GM21367 (cell line): ENCODE measurements around the gene KRTAP5-1.

ENCODE experiments used
- ATAC-seq: cut with Tn5 transposase; IDR thresholded peaks from one replicate; pipeline ENCODE4 v1.9.1; 2021; ENCODE audit not compliant: unreplicated experiment

Gene KRTAP5-1

DNA sequence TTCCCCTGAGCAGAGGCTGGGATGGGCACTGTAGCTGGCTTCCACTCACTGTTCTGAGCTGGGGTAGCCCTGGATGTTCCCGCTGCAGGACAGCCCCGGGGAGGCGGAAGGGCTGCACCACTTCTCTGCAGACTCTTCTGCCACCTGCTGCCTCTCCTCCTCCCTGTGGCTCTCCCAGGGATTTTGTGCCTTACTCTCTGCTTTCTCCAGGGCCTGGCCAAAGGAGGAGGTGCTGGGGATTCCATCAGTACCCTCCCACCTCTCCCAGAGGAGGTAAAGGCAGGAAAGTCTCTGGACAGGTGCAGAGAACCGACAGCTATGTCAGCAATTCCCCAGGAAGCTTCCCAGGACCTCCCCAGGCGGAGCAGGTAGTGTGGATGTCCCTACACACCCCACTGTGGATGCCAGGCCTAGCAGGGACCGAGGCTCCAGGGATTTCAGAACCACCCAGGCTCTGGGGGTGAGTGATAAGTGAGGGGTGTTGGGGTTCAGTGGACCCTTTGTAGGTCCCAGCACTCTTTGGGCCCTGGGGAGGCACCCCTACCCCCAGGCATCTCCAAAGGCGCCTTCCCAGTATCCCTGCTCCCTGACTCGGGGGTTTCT lies 24.3 kb downstream of the KRTAP5-1 start:
- no peak for ATAC-seq

DNA sequence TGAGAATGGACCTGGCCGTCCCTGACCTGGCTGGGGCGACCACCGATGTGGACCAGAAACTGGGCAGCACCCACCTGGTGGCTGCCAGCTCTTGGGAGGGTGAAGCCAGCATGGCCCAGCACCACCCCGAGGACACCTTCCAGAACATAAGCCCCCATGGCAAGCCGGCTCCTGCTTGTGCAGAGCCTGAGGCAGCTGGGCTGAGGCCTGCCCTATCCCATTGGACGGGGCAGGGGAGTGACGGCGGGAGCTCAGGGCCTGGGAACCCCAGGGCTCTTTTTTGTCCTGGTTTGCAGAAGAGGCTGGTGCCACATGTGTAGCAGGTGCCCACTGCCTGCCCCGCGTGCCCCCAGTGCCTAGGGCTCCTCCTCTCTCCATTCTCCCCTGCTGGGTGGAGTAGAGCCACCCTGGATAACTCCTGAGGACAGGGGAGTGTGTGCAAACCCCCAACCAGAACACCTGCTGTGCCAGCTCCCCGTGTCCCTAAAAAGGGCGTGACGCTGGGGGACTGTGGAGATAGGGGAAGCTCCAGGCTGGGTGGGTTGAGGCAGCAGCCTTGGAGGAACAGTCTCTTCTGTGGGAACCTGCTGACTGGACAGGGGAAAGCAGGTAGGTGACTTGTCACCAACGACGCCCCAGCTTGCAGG lies 25.0 kb downstream of the KRTAP5-1 start:
- ATAC-seq, result no peak

DNA sequence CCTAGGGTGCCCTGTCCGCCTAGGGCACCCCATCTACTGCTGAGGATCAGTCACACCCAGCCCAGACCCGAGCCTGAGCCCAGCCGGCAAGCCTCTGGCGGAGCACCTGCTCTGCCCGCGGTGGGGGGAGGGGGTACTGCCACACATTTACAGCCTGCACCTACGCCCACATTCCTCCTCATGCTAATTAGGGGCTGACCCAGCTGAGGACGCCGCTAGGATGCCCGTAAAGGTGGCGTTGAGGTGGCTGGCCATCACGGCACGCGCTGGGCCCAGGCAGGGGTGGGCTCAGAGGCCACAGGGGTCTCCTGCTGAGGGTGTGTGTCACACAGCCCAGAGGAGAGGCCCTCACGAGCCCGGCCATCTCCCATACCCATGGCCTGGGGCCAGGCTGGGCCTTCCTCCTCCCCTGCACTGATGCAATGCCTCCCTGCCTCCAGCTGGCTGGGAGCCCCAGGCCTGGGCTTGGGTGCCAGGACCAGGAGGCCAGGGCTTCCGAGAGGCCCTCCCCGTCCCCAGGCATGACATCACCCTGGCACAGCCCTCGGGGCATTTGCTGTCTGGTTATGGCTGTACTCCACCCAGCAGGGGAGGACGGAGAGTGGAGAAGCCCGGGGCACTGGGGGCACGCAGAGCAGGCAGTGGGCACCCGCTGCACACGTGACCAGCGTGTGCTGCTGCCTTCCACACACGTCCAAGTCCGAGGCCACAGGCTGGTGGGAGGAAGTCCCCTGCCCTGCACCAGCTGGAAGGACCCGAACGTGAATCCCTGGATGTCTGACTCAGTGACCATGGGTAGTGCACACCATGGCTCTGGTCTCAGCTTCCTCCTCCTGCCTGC lies 25.8 kb downstream of the KRTAP5-1 start:
- ATAC-seq, result no peak

DNA sequence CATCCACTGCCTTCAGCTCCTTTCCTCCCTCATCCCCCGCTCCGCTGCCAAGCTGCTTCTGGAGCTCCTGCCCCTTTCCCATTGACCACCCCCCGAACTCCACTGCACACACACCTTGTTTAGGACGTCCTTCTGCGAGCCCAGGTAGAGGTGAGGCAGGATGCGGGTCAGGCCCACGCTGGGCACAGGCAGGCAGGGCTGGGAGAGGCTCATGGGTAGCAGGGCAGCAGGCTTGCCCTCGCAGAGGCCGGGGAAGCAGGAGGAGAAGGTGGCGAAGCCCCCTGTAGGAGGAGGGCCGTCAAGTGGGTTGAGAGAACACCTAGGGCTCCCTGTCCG lies 26.3 kb downstream of the KRTAP5-1 start:
- ATAC-seq, result no peak

DNA sequence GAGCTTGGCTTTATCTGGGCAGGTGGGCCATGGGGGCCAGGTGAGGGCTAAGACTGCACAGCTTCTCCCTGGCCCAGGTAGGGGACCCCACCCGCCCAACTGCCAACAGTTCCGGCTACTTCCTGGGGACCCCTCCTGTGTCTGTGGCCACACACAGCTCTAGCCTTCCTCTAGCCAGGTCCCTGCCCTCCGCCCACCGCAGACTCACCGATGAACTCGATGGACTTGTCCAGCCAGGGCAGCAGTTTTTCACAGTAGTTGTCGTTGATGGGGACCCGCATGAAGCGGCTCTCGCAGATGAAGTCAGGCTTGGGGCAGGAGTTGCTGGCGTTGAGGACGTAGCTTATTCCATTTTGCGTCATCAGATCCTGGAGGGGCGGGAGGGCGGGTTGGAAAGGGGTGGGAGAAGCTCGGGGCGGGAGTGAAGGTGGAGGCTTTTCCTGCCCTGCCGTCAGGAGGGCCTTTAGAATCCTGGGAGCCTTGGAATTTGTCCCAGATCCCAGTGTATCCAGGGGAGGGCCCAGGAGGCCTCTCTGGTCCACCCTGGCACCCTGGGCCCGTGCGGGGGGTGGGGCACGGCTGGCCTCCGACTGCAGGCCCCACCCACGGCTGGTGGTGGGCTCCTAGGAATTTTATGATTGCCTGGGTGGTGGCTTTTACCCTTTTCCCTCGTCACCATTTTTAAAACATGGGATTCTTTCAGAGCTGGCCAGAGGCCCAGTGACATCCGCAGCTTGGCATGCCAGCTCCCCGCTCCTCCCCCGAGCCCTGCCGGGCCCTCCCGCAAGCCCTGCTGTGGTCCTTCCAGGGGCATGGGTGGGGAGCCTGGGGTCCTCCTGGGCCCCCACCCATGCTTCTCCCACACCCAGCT lies 26.9 kb downstream of the KRTAP5-1 start:
- no peak for ATAC-seq

DNA sequence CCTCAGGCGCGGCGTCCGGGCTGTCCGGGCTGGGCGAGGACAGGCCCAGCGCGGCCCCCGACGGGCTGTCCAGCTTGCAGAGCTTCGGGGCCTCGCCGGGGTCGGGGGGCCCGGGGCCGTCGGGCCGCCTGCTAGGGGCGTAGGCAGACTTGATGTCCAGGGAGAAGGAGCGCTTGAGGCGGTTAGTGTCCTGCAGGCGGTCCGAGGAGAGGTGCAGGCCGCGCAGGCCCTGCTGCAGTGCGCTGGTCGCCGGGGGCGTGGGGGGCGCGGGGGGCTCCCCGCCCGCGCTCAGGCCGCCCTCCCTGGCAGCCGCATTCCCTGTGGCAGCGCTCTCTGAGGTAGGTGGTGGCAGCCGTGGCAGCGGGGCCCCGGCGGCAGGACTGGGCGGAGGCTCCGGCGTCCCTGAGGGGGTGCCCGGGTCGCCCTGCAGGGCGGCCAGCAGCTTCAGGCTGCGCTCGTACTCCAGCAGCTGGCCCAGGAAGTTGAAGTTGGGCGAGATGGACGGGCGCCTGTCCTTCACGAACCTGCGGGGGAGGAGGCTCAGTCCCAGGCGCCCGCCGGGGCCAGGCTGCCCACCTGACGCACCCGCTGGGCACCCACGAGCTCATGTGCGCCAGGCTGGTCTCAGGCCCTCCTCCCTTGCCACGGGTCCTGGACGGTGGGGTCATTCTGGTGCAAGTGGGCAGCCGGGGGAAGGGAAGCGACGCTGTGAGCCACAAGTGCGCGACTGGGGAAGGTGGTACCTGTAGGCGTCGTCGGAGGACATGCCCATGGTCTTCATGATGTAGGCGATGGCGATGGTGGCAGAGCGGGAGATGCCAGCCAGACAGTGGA lies 27.8 kb downstream of the KRTAP5-1 start:
- no peak for ATAC-seq

DNA sequence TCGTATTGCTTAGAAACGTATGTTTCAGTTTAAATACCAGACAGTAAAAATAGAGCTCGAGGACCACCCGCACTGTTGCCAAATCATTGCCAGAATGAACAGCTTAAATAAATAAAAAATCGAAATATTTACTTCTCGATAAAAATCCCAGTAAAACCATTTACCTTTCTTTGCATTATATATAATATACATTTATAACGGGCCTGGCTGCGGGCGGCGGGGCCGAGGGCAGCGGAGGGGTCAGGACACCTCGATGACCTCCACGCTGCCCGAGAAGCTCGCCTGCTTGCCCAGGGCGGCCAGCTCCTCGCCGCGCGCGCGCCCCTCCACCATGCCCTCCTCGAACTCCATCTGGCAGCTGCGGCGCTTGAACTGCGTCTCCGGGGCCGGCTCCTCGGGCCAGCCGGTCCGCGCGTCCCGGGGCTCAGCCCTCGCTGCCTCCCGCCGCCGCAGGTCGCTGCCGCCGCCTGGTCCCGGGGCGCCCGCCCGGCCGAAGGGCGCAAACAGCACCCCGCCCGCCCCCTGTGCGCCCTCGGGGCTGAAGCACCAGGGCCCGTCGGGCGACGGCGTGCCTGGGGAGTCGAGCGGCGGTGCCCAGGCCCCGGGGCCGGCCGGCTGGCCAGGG lies 28.7 kb downstream of the KRTAP5-1 start:
- ATAC-seq, result no peak

DNA sequence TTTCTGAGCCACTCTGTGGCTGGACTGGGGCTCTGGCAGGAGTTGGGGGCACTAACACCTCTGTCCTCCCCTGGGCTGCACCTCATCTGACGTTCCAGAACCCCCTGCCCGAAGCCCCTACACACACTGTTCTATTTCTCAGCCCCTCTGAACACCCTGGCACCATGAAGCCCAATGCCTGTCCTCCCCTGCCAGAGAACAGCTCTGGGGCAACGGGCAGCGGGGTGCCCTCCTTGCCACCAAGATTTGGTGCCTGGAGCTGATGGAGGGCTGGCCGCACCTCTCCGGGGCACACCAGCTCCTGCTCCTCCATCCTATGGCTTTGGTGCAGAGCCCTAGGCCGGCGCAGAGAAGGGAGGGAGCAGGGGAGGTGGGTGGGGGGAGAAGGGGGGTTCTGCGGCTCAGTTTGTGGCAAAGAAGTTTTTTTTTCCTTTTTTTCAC lies 29.4 kb downstream of the KRTAP5-1 start:
- no peak for ATAC-seq

DNA sequence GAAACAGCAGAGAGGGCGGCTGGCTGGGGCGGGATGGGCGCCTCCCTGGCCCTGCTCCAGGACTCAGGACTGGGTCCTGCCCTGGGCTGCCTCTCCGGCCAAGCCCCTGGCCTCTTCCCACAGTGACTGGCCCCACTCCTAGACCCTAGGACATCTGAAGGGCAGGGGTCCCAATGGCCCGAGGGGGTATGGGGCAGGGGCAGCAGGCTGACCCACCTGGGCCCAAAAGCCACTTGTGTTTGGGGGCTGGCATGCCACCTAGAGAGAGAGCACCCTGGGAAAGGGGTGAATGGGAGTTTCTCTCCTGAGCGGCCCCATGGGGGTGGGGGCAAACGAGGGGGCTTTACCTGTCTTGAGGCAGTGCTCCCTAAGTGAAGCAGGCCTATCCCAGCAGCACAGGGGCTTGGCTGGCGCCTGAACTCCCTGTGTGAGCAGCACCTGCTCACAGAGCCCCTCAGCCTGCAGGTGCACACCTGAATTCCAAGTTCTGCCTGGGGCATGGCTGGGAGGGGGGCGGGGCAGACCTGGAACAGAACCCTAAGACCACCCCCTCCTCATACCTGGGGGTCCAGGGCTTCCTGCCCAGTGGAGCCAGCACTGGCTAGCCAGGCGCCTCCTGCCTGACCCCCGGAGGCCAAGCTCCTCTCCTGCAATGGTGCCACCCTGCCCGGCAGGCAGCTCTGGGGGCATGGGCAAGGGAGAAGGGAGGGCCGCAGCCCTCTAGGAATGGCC lies 29.9 kb downstream of the KRTAP5-1 start:
- no peak for ATAC-seq

DNA sequence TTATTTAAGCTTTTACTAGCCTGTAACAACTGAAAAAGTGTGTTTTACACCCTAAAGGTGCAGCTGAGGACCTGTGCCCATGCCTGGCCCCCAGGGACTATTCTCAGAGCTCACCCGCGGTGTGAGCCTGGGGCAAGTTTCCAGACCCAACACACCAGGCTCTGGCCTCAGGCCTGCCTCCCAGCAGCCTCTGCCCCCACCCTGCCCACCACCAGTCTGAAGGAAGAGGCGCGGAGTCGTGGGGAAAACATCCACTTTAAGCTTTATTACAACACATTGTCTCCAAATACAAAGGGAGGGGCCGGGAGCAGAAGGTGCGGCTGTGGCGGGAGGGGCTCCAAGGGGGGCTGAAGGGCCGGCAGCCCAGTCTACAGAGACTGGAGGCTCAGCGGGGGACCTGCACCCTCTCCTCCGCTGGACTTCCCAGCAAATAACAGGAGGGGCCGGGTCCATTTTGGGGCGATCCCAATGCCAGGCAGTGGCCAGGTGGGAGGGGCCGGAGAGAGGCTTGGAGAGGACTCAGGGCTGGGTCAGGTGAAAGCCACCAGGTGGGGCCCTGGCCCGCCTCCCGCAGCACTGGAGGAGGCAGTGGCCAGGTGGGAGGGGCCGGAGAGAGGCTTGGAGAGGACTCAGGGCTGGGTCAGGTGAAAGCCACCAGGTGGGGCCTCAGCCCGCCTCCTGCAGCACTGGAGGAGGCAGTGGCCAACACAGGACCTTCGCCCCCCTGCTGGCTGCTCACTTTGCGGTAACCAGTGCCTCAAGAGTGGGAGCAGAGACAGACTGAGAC lies 31.1 kb downstream of the KRTAP5-1 start:
- no peak for ATAC-seq

DNA sequence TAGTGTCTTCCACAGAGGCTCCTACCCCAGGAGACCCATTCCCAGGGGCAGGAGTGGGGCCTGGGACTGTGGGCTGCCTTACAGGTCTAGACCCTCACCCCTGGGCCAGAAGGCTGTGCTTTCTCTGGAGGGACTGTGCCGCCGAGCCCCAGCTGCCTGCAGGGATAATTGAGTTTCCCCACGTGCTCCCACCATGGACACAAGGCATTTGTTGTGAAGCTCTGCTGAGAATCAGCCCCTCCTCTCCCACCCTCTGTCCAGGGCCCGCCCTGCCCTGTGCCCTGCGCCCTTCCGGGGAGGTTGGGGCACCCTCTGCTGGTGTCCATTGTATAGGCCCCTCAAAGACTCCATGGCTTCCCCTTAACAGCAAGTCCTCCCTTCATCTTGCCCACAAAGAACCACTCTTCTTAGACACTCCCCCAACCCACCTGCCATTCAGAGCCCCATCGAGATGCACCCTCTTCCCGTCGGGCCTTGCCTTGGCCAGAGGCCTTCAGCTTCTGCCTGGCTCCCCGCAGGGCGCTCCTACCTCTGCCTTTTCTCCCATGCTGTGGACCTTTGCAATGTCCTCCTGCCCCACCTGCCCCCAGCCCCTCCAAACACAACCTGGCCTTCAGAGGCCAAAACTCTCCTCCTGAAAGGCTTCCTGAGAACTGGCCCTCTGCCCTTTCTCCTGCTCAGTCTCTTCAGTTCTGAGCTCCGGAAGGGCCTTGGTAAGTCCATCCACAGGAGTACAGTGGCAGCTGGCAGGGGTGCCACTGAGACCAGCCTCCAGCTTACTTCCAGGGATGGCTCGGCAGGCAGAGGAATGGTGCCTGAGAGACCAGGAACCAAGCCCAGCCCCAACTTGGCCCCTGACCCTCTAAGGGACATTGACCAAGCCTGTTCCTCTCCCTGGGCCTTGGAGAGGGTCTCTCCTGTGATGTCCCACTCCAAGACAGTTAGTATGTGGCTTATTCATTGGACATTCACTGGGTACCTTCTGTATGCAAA lies 35.4 kb downstream of the KRTAP5-1 start:
- no peak for ATAC-seq

DNA sequence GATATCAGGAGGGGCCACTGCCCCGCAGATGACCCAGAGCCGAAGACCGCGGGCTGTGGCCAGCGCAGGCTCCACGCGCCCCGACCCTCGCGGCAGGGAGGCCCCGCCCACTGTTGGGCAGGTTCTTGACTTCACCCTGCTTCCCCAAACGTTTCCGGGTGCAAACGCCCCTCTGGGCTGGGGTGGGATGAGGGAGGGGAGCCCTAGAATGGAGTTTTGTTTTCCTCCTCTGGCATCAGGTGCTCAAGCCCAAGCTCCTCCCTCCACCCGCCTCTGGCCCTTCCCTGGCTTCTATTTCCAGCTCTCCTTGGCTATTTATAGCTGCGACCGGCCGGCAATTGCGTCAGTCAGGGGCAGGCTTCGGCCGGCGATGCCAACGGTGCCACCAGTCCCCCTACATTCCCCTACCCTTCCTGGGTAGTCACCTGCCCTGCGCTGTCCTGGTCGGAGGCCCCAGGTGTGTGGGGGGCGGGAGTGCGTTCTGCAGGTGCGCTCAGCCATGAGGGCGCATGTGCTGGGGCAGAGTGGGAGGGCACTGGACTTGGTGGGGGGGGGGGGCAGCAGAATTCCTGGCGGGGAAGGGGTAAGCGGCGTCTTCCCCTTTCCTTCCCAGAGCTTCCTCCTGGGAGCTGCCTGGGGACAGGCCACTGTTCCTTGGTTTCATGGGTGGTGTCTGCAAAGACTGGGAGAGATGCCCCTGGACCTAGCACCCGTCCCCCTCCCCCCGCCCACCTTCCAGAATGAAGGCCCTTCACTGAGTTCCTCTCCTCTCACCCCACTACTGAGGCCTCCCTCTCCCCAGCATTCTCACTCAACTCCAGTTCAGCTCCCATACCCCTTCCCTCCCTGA lies 36.6 kb downstream of the KRTAP5-1 start:
- ATAC-seq, result no peak

DNA sequence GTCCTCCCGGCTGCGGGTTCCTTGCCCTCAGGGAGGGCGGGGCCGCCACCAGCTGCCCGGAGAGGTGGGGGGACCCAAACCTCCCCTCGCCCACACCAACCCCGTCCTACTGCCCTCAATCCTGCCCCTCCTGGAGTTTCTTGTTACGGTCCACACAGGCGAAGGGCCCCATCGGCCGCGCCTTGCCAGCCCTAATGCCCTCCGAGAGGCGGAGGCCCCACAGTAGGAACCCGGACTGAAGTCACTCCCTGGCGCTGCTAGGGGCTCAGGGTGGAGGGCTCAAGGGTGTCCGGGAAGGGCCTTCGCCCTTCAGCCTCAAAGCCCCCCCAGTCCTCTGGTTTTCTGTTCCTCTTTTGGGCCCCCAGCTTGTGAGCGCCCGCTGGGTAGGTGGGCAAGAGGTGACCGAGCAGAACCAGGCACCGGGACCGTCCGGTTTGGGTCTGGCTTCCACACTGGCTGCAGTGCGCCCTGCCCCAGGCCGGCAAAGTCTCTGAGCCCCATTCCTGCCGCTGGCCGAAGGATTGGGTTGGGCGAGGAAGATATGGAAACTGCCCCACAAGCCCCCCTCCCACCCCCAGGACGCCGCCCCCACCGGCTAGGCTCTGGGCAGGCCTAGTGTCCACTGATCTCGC lies 37.5 kb downstream of the KRTAP5-1 start:
- ATAC-seq, result no peak

DNA sequence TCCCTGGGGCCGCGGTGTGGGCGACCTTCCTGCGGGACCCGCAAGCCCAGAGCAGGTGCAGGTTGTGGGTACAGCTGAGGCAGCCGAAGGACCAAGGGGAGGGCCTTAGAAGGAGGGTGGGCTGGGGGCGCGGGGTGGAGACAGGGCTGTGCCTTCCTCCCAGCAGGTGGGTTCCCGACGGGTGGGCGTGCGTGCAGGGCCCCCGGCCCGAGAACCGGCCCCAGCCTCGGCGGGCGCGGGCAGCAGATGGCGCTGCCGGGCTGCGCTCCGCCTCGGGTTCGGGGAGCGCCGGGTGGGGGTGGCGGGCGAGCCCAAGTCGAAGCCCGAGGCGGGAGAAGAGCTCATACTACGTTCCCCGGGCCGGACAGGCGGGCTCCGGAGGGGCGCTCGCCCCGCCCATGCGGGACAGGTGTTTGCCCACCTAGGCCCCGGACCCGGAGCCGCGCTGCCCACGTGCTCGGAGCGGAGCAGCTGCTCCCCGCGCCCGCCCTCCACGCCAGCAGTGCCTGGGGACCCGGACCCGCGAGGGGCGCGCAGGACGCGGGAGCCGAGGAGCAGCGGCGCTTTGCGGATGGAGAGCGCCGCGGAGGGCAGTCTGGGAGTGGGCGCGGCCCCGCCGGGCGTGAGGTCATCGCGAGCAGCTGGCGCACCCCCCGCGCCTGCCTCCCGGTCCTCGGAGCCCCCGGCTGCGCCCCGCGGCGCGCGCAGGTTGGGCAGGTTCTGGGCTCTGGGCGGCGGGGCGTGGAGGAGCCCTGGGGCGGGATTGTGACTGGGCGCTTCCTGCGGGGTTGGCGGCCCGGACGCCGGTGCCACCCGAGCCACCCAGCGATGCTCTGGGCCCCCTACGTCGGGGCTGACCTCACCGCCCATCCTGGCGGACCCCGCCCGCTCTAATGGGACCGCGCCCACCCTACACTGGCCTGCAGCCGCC lies 38.3 kb downstream of the KRTAP5-1 start:
- ATAC-seq, result no peak

DNA sequence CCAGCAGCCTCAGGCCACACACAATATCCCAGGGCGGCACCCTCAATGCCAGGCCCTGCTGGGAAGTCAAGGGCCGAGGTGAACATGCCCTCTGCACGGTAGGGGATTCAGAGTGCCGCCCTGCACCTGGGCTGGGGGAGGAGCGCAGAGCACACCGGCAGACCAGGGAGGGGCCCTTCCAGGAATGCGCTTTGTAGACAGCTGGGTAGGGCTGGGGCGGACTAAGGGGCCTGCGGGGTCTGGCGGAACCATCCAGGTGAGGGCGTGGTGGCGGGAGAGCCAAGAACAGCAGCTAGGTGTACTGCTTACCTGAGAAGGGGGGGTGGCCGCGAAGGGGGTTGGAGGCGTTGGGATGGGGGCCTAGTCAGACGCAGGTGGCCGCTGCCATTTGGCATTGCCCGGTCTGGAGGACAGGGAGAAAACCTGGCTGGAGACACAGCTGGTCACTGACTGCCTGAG lies 39.0 kb downstream of the KRTAP5-1 start:
- ATAC-seq, result no peak
